VCaP (cell line): ENCODE results near the gene LANCL3.
"Not testable (repeated sequence)": the region's sequence is repeated elsewhere in the genome, so short reads cannot be mapped to it uniquely, and the experiment has no call there.

Experiments used
- H3K27ac ChIP-seq: fragments of 450-650 bp; 2 replicates; pipeline ENCODE4 v1.5.1; 2017
- CTCF ChIP-seq: fragments of 450-650 bp; conservative IDR thresholded peaks from 2 replicates; pipeline ENCODE4 v1.5.1; 2017; ENCODE audit warnings: mild to moderate bottlenecking, moderate library complexity

The LANCL3 gene

GRCh38 chrX:37571426-37572107 lies at the start of gene LANCL3:
LANCL3 (plus strand) TSS chrX:37571661; CDS start chrX:37571871, 210 bp downstream.
- peak within 1 kb of the TSS; percentile 14; the same call in 1 of the 2 replicates for H3K27ac ChIP-seq

GRCh38 chrX:37523673-37524072 lies 47.8 kb upstream of the LANCL3 start:
- H3K27ac ChIP-seq, result not testable (repeated sequence)

- no peak for TF ChIP-seq CTCF
- H3K27ac ChIP-seq, result no peak overlapping the region
Measured at GRCh38 chrX:37541991-37542390, 29.5 kb upstream of the LANCL3 start.

- H3K27ac ChIP-seq, result no peak overlapping the region
- TF ChIP-seq CTCF, result no peak
Measured at GRCh38 chrX:37542791-37543190, 28.7 kb upstream of the LANCL3 start.

- H3K27ac ChIP-seq, result no peak overlapping the region
- no peak for TF ChIP-seq CTCF
Measured at GRCh38 chrX:37543324-37543723, 28.1 kb upstream of the LANCL3 start.

- not testable (repeated sequence) for H3K27ac ChIP-seq
Measured at GRCh38 chrX:37544531-37544930, 26.9 kb upstream of the LANCL3 start.

GRCh38 chrX:37545066-37545465 lies 26.4 kb upstream of the LANCL3 start:
- no peak overlapping the region for H3K27ac ChIP-seq
- no peak for TF ChIP-seq CTCF

- H3K27ac ChIP-seq, result not testable (repeated sequence)
Measured at GRCh38 chrX:37549619-37550018, 21.8 kb upstream of the LANCL3 start.

GRCh38 chrX:37553476-37553875 lies 18.0 kb upstream of the LANCL3 start:
- no peak overlapping the region for H3K27ac ChIP-seq
- no peak for TF ChIP-seq CTCF

- not testable (repeated sequence) for H3K27ac ChIP-seq
Measured at GRCh38 chrX:37565254-37565653, 6.2 kb upstream of the LANCL3 start.

GRCh38 chrX:37570349-37570748 lies 1.1 kb upstream of the LANCL3 start:
- not testable (repeated sequence) for H3K27ac ChIP-seq
